Activated naive CD8-positive, alpha-beta T cell treated with anti-CD3 and anti-CD28 coated beads for 36 hours (primary cell): ENCODE data around the gene CIRBP. TPM values are rescaled to one million over a fixed set of nuclear protein-coding genes. Genes with fewer than 3 reads are reported as not detected.

Source experiments
- DNase-seq: peaks from one replicate; pipeline ENCODE4 v3.0.0; 2021
- H3K27ac Mint-ChIP-seq: one replicate; pipeline ENCODE4 v1.8.0; 2022; ENCODE audit warnings: mild to moderate bottlenecking, moderate library complexity, mixed read lengths
- H3K27me3 Mint-ChIP-seq: one replicate; pipeline ENCODE4 v1.8.0; 2022; ENCODE audit warnings: mild to moderate bottlenecking, mixed read lengths
- H3K36me3 Mint-ChIP-seq: one replicate; pipeline ENCODE4 v1.8.0; 2021; ENCODE audit warnings: mild to moderate bottlenecking, mixed read lengths
- H3K4me1 Mint-ChIP-seq: one replicate; pipeline ENCODE4 v1.8.0; 2021; ENCODE audit warnings: mixed read lengths
- H3K4me3 Mint-ChIP-seq: one replicate; pipeline ENCODE4 v1.8.0; 2022; ENCODE audit warnings: mild to moderate bottlenecking, moderate library complexity, mixed read lengths
- H3K9me3 Mint-ChIP-seq: one replicate; pipeline ENCODE4 v1.8.0; 2022; ENCODE audit warnings: mixed read lengths
- total RNA-seq, 2 experiments: library from RNA; stranded (reverse); gene quantifications; one replicate each; pipeline ENCODE4 v1.2.3, GENCODE V29; 2021

Gene CIRBP
- total RNA-seq, 2 experiments from 2014 or later, result 208 to 216 TPM

DNA sequence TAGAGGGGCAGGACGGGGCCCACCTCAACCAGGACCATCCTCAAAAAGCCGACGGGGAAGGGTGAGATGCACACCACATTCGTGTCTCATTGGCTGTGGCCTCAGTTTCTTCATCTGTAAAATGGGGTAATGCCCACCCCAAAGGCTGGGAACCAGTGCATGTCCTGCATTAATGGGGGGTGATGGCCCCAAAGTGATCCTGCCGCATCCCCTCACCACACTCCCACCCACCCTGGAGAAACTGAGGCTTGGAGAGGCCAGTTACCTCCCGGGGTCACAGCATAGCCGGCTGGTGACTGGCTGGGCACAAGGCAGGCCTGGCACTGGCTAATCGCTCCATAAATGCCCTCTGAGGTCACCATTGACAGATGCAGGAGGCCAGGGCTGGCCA is 21.4 kb upstream of the CIRBP start:
- Mint-ChIP-seq H3K27ac (no peak overlapping the region), H3K9me3 (no peaks in the 10 kb centered on the region), H3K36me3 (peaks cover 8% of the 10 kb centered on the region), H3K4me3 (no peak overlapping the region), H3K4me1 (peaks cover 10% of the 10 kb centered on the region), H3K27me3 (no peaks in the 10 kb centered on the region)
- no peak for DNase-seq

- peaks cover 9% of the 10 kb centered on the region for H3K36me3 Mint-ChIP-seq
- H3K4me3 Mint-ChIP-seq, result peak within 1 kb of the TSS; percentile 81
- no peaks in the 10 kb centered on the region for H3K27me3 Mint-ChIP-seq
Observed at GRCh38 chr19:1248139-1248785, 20.9 kb upstream of the CIRBP start, which contains the start of gene MIDN. Gene MIDN (plus strand): TSS chr19:1248583. CDS start chr19:1250297, 1,714 bp downstream.

DNA sequence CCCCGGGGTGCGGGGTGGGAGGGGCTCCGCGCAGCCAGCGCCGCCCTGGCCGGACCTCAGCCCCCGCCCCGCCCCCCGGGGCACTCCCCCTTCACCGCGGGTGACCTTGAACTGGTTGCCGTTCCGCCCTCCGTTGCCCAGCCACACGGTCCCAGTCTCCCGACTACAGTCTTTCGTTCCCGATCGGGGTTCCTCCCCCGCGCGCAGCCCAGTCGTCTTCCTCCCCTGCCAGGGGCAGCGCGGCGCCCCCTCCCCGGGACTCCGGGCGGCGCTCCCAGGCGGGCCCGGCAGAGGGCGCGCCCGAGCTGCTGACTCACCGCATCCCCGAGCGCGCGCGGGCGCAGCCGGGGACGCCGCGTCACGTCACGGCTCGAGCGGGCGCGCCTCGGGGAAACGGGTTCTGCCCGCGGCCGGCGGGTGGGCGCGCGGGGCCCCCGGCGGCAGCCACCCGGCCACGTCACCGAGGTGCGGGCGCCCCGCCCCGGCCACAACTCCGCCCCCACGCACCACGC is 20.3 kb upstream of the CIRBP start:
- Mint-ChIP-seq H3K36me3 (peaks cover 13% of the 10 kb centered on the region), H3K9me3 (no peaks in the 10 kb centered on the region), H3K4me3 (peak overlapping the region; percentile 81), H3K27me3 (no peaks in the 10 kb centered on the region), H3K4me1 (peaks cover 7% of the 10 kb centered on the region), H3K27ac (peak overlapping the region; percentile 80)
- peak; percentile 87 for DNase-seq

More at GRCh38 chr19:1248139-1248785, 20.9 kb upstream of the CIRBP start, which contains the start of gene MIDN:
- H3K9me3 Mint-ChIP-seq, result no peaks in the 10 kb centered on the region
- peaks cover 6% of the 10 kb centered on the region for H3K4me1 Mint-ChIP-seq
- peak within 1 kb of the TSS; percentile 80 for H3K27ac Mint-ChIP-seq
- DNase-seq, result peak; percentile 79

DNA sequence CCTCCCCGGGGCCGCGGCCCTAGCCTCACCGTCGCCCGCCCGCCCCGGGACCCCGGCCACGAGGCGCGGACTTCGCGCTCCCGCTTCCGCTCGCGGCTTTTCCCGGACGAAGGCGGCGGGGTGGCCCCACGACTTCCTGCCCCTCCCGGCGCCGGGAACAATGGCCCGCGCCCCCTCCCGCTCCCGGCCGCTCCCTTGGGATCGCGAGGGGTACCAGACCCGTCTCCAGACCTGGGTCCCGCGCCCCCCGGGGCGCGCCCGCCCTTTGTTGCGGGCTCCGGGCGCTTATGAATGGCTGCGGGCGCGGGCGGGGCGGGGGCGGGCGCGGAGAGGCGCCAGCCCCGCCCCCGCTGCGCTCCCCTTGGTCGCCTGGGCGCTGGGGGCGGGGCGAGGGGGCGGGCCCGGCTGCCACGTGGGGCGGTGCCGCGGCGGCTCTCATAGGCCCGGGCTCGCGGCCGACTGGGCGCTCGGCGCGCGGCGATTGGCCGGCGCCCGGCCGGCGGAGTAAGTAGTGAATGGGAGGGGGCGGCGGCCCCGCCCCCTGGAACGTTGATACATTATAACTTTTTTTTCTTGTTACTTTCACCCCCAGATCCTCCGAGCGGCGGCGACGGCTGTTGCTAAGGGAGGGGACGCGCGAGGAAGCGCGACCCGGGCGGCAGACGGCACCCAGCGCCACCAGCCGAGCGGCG is 19.7 kb upstream of the CIRBP start:
- H3K27ac Mint-ChIP-seq, result peak overlapping the region; percentile 67
- H3K4me3 Mint-ChIP-seq, result peak overlapping the region; percentile 77

GRCh38 chr19:1249990-1250436 is 19.1 kb upstream of the CIRBP start:
- H3K27me3 Mint-ChIP-seq, result no peaks in the 10 kb centered on the region
- peaks cover 9% of the 10 kb centered on the region for H3K4me1 Mint-ChIP-seq
- no peak for DNase-seq
- no peaks in the 10 kb centered on the region for H3K9me3 Mint-ChIP-seq
- H3K36me3 Mint-ChIP-seq, result peaks cover 16% of the 10 kb centered on the region
- H3K4me3 Mint-ChIP-seq, result peak overlapping the region; percentile 77
- H3K27ac Mint-ChIP-seq, result peak overlapping the region; percentile 67

More for the DNA sequence above, 19.7 kb upstream of the CIRBP start:
- Mint-ChIP-seq H3K4me1 (peaks cover 7% of the 10 kb centered on the region), H3K27me3 (no peaks in the 10 kb centered on the region), H3K9me3 (no peaks in the 10 kb centered on the region), H3K36me3 (peaks cover 13% of the 10 kb centered on the region)
- DNase-seq, result peak; percentile 95

- no peaks in the 10 kb centered on the region for H3K9me3 Mint-ChIP-seq
- peaks cover 9% of the 10 kb centered on the region for H3K4me1 Mint-ChIP-seq
- H3K36me3 Mint-ChIP-seq, result peaks cover 17% of the 10 kb centered on the region
- H3K27ac Mint-ChIP-seq, result peak overlapping the region; percentile 93
- peak overlapping the region; percentile 92 for H3K4me3 Mint-ChIP-seq
- no peaks in the 10 kb centered on the region for H3K27me3 Mint-ChIP-seq
- peak; percentile 57 for DNase-seq
Observed at GRCh38 chr19:1250437-1251260, 18.5 kb upstream of the CIRBP start.

- H3K4me1 Mint-ChIP-seq, result peaks cover 9% of the 10 kb centered on the region
- peak overlapping the region; percentile 92 for H3K4me3 Mint-ChIP-seq
- DNase-seq, result peak; percentile 73
- no peaks in the 10 kb centered on the region for H3K9me3 Mint-ChIP-seq
- H3K27ac Mint-ChIP-seq, result peak overlapping the region; percentile 93
- peaks cover 17% of the 10 kb centered on the region for H3K36me3 Mint-ChIP-seq
- H3K27me3 Mint-ChIP-seq, result no peaks in the 10 kb centered on the region
Observed at GRCh38 chr19:1251330-1252220, 17.6 kb upstream of the CIRBP start.

DNA sequence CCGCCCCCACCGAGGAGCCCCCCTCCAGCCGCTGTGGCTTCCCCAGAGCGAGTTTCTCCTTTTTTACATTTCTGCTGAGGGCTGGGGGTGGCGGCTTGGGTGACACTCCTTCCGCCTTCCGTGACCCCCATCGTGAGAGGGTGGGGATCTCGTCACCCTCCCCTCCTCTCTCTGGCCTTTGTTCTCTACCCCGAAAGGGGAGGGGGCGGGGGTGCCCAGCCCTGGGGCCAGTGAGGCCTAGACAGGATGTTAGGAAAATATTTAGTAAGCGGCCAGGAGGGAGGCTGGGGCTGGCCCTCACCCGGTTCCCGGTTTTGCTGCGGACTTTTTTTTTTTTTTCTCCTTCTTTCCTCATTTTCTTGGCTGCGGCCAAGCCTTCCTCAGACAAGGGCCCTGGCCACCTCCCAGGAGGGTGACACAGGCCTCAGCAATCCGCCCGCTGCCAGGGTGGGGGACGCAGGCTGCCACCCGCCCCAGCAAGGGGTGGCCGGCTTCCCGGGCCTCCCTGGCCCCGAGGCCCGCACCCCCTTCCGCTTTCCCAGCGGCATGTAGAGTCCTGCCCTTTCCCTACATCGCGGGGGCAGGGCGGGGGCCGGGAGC is 16.8 kb upstream of the CIRBP start:
- peak overlapping the region; percentile 93 for H3K27ac Mint-ChIP-seq
- peak; percentile 83 for DNase-seq
- H3K4me3 Mint-ChIP-seq, result peak overlapping the region; percentile 92
- peaks cover 18% of the 10 kb centered on the region for H3K36me3 Mint-ChIP-seq
- no peaks in the 10 kb centered on the region for H3K27me3 Mint-ChIP-seq
- peaks cover 10% of the 10 kb centered on the region for H3K4me1 Mint-ChIP-seq
- H3K9me3 Mint-ChIP-seq, result no peaks in the 10 kb centered on the region

- Mint-ChIP-seq H3K9me3 (no peaks in the 10 kb centered on the region), H3K4me3 (peak overlapping the region; percentile 92), H3K27me3 (no peaks in the 10 kb centered on the region), H3K27ac (peak overlapping the region; percentile 87), H3K4me1 (peaks cover 15% of the 10 kb centered on the region), H3K36me3 (peaks cover 22% of the 10 kb centered on the region)
- peak; percentile 80 for DNase-seq
Observed at GRCh38 chr19:1252821-1253513, 16.2 kb upstream of the CIRBP start.

GRCh38 chr19:1253514-1254080 is 15.5 kb upstream of the CIRBP start:
- Mint-ChIP-seq H3K27me3 (no peaks in the 10 kb centered on the region), H3K4me3 (peak overlapping the region; percentile 65), H3K36me3 (peaks cover 22% of the 10 kb centered on the region), H3K9me3 (no peaks in the 10 kb centered on the region), H3K27ac (peak overlapping the region; percentile 87), H3K4me1 (peaks cover 21% of the 10 kb centered on the region)
- no peak for DNase-seq

- no peak overlapping the region for H3K27ac Mint-ChIP-seq
- peaks cover 25% of the 10 kb centered on the region for H3K4me1 Mint-ChIP-seq
- peaks cover 23% of the 10 kb centered on the region for H3K36me3 Mint-ChIP-seq
- no peak for DNase-seq
- H3K9me3 Mint-ChIP-seq, result no peaks in the 10 kb centered on the region
- no peak overlapping the region for H3K4me3 Mint-ChIP-seq
- H3K27me3 Mint-ChIP-seq, result no peaks in the 10 kb centered on the region
Observed at GRCh38 chr19:1254081-1254527, 15.0 kb upstream of the CIRBP start.

- no peaks in the 10 kb centered on the region for H3K9me3 Mint-ChIP-seq
- H3K27me3 Mint-ChIP-seq, result no peaks in the 10 kb centered on the region
- no peak for DNase-seq
- H3K4me3 Mint-ChIP-seq, result peak overlapping the region; percentile 4
- H3K4me1 Mint-ChIP-seq, result peaks cover 31% of the 10 kb centered on the region
- peaks cover 24% of the 10 kb centered on the region for H3K36me3 Mint-ChIP-seq
- peak overlapping the region; percentile 29 for H3K27ac Mint-ChIP-seq
Observed at GRCh38 chr19:1254530-1255185, 14.5 kb upstream of the CIRBP start.
